Activated CD8-positive, alpha-beta memory T cell treated with anti-CD3 and anti-CD28 coated beads for 4 hours (primary cell): ENCODE data around the gene GDF10.
A peak's percentile ranks its signal among the peaks of the same experiment; 100 is the strongest.

Experiments
- DNase-seq, 2 donors: peaks; one replicate each; pipeline ENCODE4 v3.0.0-alpha.2; 2020; ENCODE audit warnings: low read depth in 2 of 2

The GDF10 gene

GRCh38 chr10:47299611-47300428, at the start of gene GDF10:
TSS of gene GDF10 (plus strand) at chr10:47300197. CDS start at chr10:47300652, 455 bp downstream.
- DNase-seq = no peak

- no peak for DNase-seq
Observed at GRCh38 chr10:47252093-47252780, 47.8 kb upstream of the GDF10 start.

- no peak for DNase-seq
Observed at GRCh38 chr10:47253030-47253637, 46.9 kb upstream of the GDF10 start.

GRCh38 chr10:47253651-47254375, 46.2 kb upstream of the GDF10 start:
- DNase-seq = no peak

- no peak for DNase-seq
Observed at GRCh38 chr10:47254611-47255010, 45.4 kb upstream of the GDF10 start.

GRCh38 chr10:47255033-47255813, 44.8 kb upstream of the GDF10 start:
- no peak for DNase-seq

GRCh38 chr10:47255866-47256265, 44.1 kb upstream of the GDF10 start:
- no peak for DNase-seq

- no peak for DNase-seq
Observed at GRCh38 chr10:47256751-47257336, 43.2 kb upstream of the GDF10 start.

GRCh38 chr10:47257396-47258120, 42.4 kb upstream of the GDF10 start:
- no peak for DNase-seq

- no peak for DNase-seq
Observed at GRCh38 chr10:47258921-47259320, 41.1 kb upstream of the GDF10 start.

GRCh38 chr10:47259466-47259865, 40.5 kb upstream of the GDF10 start:
- DNase-seq = no peak

- no peak for DNase-seq
Observed at GRCh38 chr10:47260505-47261111, 39.4 kb upstream of the GDF10 start.

- DNase-seq = no peak
Observed at GRCh38 chr10:47261121-47261520, 38.9 kb upstream of the GDF10 start.

- no peak for DNase-seq
Observed at GRCh38 chr10:47261556-47261955, 38.4 kb upstream of the GDF10 start.

GRCh38 chr10:47262606-47263533, 37.1 kb upstream of the GDF10 start:
- DNase-seq = no peak

- DNase-seq = peak; percentile 51 to 64
Observed at GRCh38 chr10:47264797-47265281, 35.2 kb upstream of the GDF10 start.

GRCh38 chr10:47266602-47267001, 33.4 kb upstream of the GDF10 start:
- no peak for DNase-seq

- no peak for DNase-seq
Observed at GRCh38 chr10:47268696-47269095, 31.3 kb upstream of the GDF10 start.
